GM12892 (cell line): ENCODE results near the gene DGLUCY.

Source experiments
- POLR2A ChIP-seq: IDR thresholded peaks from 2 replicates; pipeline ENCODE4 v1.6.1; 2011; ENCODE audit warnings: low read depth, low read length, control low read depth
- POLR2AphosphoS5 ChIP-seq: IDR thresholded peaks from 2 replicates; pipeline ENCODE4 v1.6.1; 2011; ENCODE audit warnings: low read depth, low read length, control low read depth
- TAF1 ChIP-seq: IDR thresholded peaks from 2 replicates; pipeline ENCODE4 v1.6.1; 2011; ENCODE audit warnings: low read depth, mild to moderate bottlenecking, control low read depth, low read length, borderline replicate concordance

DNA sequence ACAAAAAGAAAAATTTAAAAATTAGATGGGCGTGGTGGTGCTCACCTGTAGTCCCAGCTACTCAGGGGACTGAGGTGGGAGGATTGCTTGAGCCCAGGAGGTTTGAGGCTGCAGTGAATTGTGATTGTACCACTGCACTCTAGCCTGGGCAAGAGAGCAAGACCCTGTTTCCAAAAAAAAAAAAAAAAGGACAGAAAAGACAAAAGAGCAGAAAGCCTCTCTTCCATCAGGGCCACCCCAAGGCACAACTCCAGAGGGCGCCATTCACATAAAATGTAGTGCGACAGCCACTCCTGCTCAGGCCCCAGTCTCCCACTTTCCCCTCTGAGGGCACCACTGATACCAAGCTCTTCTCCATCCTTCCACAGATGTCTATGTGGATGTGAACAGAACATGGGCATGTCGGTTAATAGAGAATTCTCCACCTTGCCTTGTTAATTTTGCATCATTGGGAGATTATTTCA is 41.8 kb downstream of the DGLUCY start:
- TF ChIP-seq POLR2AphosphoS5, result no peak
- TF ChIP-seq TAF1, result no peak
- no peak for TF ChIP-seq POLR2A
